ENCODE data around the gene FBXO17. TPM values are rescaled to one million over a fixed set of nuclear protein-coding genes. Genes with fewer than 3 reads are reported as not detected.

FBXO17 gene
- total and polyA plus RNA-seq, 2 experiments from 2014 or later: 39.3 to 65.3 TPM

DNA sequence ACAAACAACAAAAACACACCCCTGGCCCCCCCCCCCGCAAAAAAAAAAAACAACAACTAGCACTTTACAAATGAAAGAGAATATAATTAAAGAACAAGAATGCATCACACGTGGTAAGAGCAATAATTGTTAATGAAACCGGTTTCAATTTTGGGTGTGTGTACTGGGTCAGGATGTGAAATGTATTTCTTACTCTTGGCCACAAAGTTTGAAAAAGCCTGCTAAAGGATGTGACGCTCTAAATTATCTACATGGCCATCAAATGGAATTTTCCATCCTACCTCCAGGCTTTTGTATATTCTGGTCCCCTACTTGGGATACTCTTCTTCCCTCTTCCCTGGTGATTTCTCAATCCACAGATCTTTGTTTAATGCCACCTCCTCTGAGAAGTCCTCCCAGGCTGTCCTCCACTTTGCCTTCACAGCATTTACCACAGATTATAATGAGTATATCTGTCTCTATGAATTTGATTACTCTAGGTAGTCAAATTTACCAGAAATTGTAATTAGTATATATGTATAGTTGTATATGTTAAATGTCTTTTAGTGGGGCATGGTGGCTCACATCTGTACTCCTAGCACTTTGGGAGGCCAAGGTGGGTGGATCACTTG is 47.0 kb downstream of the FBXO17 start:
- DNase-seq (ENCODE audit: low read depth in 1 of 2, low spot score in 1 of 2): no peak
- Histone ChIP-seq H3K4me1 (ENCODE audit: low read depth) (no peaks in the 10 kb centered on the region), H3K4me3 (no peak overlapping the region), H3K27me3 (no peaks in the 10 kb centered on the region), H3K27ac (no peak overlapping the region), H3K36me3 (peaks cover 11% of the 10 kb centered on the region), H3K9me3 (ENCODE audit: low read depth) (no peaks in the 10 kb centered on the region)
- TF ChIP-seq, protein P1, sequence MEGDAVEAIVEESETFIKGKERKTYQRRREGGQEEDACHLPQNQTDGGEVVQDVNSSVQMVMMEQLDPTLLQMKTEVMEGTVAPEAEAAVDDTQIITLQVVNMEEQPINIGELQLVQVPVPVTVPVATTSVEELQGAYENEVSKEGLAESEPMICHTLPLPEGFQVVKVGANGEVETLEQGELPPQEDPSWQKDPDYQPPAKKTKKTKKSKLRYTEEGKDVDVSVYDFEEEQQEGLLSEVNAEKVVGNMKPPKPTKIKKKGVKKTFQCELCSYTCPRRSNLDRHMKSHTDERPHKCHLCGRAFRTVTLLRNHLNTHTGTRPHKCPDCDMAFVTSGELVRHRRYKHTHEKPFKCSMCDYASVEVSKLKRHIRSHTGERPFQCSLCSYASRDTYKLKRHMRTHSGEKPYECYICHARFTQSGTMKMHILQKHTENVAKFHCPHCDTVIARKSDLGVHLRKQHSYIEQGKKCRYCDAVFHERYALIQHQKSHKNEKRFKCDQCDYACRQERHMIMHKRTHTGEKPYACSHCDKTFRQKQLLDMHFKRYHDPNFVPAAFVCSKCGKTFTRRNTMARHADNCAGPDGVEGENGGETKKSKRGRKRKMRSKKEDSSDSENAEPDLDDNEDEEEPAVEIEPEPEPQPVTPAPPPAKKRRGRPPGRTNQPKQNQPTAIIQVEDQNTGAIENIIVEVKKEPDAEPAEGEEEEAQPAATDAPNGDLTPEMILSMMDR (IDR thresholded peaks at IDR 0.05; ENCODE audit: low read depth, low read length): no peak

- H3K27me3 ChIP-seq: no peaks in the 10 kb centered on the region
- no peak overlapping the region for H3K27ac ChIP-seq
- TF ChIP-seq, protein P1 (IDR thresholded peaks at IDR 0.05; ENCODE audit: low read depth, low read length): no peak
- no peak overlapping the region for H3K4me3 ChIP-seq
- no peaks in the 10 kb centered on the region for H3K9me3 ChIP-seq (ENCODE audit: low read depth)
- DNase-seq (ENCODE audit: low read depth in 1 of 2, low spot score in 1 of 2): no peak
- H3K36me3 ChIP-seq: peaks cover 19% of the 10 kb centered on the region
- no peaks in the 10 kb centered on the region for H3K4me1 ChIP-seq (ENCODE audit: low read depth)
These were observed 51.2 kb downstream of the FBXO17 start for GRCh38 chr19:38924388-38924787.

- TF ChIP-seq, protein P1 (IDR thresholded peaks at IDR 0.05; ENCODE audit: low read depth, low read length): no peak
- DNase-seq (ENCODE audit: low read depth in 1 of 2, low spot score in 1 of 2): no peak
- H3K27me3 ChIP-seq: no peaks in the 10 kb centered on the region
- H3K4me3 ChIP-seq: no peak overlapping the region
- no peak overlapping the region for H3K27ac ChIP-seq
- H3K9me3 ChIP-seq (ENCODE audit: low read depth): no peaks in the 10 kb centered on the region
- H3K36me3 ChIP-seq: peaks cover 17% of the 10 kb centered on the region
- no peaks in the 10 kb centered on the region for H3K4me1 ChIP-seq (ENCODE audit: low read depth)
These were observed 53.1 kb downstream of the FBXO17 start for GRCh38 chr19:38922482-38922881.

DNA sequence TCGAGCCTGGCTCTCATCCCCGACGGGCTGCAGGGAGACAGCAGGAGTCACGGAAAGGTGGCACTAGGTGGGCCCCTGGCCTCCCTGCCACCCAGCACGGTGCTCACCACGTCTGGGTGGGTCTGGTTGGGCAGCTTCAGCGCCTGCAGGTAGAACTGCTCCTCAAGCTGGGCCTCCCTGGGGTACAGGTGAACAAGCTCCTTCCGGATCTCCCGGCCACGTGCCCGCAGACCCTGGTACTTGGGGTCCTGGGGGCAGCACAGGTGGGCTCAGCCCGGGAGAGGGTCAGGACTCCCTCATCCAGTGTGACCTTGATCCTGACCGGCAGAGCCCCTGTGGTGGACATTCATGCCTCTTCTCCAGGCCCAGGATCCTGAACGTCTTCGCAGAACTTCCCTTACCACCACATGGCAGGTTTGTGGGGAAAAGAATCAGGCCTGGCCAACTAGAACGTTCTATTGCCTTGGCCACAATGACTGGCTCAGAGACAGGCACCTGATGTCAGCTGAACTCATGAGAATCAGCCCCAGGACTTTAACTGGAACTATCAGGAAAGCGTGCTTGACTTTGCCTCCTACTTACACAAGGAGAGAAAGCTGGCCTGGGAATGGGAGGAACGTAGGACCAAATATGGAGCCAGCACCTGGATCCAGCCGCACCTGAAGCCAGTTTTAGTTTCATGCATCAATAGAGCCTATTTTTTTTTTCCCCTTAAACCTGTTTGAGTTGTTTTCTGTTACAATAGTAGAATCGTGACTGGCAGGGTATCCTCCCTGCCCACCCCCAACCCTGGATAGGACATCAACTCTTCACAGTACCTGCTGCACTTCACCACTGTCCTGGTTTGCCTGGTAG is 53.9 kb downstream of the FBXO17 start:
- DNase-seq (ENCODE audit: low read depth in 1 of 2, low spot score in 1 of 2): no peak
- no peaks in the 10 kb centered on the region for H3K27me3 ChIP-seq
- no peak overlapping the region for H3K4me3 ChIP-seq
- no peaks in the 10 kb centered on the region for H3K4me1 ChIP-seq (ENCODE audit: low read depth)
- H3K9me3 ChIP-seq (ENCODE audit: low read depth): no peaks in the 10 kb centered on the region
- H3K36me3 ChIP-seq: peaks cover 17% of the 10 kb centered on the region
- H3K27ac ChIP-seq: no peak overlapping the region
- TF ChIP-seq, protein P1 (IDR thresholded peaks at IDR 0.05; ENCODE audit: low read depth, low read length): no peak

- Histone ChIP-seq H3K9me3 (ENCODE audit: low read depth) (no peaks in the 10 kb centered on the region), H3K36me3 (peaks cover 17% of the 10 kb centered on the region), H3K27ac (no peak overlapping the region), H3K27me3 (no peaks in the 10 kb centered on the region), H3K4me3 (no peak overlapping the region), H3K4me1 (ENCODE audit: low read depth) (no peaks in the 10 kb centered on the region)
- TF ChIP-seq, protein P1 (IDR thresholded peaks at IDR 0.05; ENCODE audit: low read depth, low read length): no peak
- no peak for DNase-seq (ENCODE audit: low read depth in 1 of 2, low spot score in 1 of 2)
These were observed 54.7 kb downstream of the FBXO17 start for GRCh38 chr19:38920602-38921419.

All from cardiac muscle cell (in vitro differentiated cells and primary cell).